ENCODE measurements around the gene MTM1. TPM values are rescaled to one million over a fixed set of nuclear protein-coding genes. Genes with fewer than 3 reads are reported as not detected.

Gene MTM1
- total RNA-seq, 1 donor from 2014 or later = 18.2 TPM

GRCh38 chrX:150594584-150594983 lies 26.2 kb downstream of the MTM1 start:
- no peak for DNase-seq
- H3K27me3 Mint-ChIP-seq = no peaks in the 10 kb centered on the region
- no peak overlapping the region for H3K27ac Mint-ChIP-seq
- H3K4me3 Mint-ChIP-seq = no peak overlapping the region
- peaks cover 4% of the 10 kb centered on the region for H3K4me1 Mint-ChIP-seq
- H3K36me3 Mint-ChIP-seq (ENCODE audit: low read depth) = peaks cover 18% of the 10 kb centered on the region
- H3K9me3 Mint-ChIP-seq = no peaks in the 10 kb centered on the region
- intact Hi-C loops (cut with micrococcal nuclease) = no loop called here

GRCh38 chrX:150599226-150599625 lies 30.8 kb downstream of the MTM1 start:
- Mint-ChIP-seq H3K27me3 (no peaks in the 10 kb centered on the region), H3K4me3 (no peak overlapping the region), H3K36me3 (ENCODE audit: low read depth) (peaks cover 40% of the 10 kb centered on the region), H3K9me3 (no peaks in the 10 kb centered on the region), H3K4me1 (peaks cover 11% of the 10 kb centered on the region), H3K27ac (no peak overlapping the region)
- intact Hi-C loops (cut with micrococcal nuclease) = no loop called here
- no peak for DNase-seq

GRCh38 chrX:150602296-150602695 lies 33.9 kb downstream of the MTM1 start:
- Mint-ChIP-seq H3K36me3 (ENCODE audit: low read depth) (peaks cover 45% of the 10 kb centered on the region), H3K4me3 (no peak overlapping the region), H3K27ac (no peak overlapping the region), H3K4me1 (peaks cover 10% of the 10 kb centered on the region), H3K9me3 (no peaks in the 10 kb centered on the region), H3K27me3 (no peaks in the 10 kb centered on the region)
- intact Hi-C loops (cut with micrococcal nuclease) = no loop called here
- no peak for DNase-seq

- peaks cover 49% of the 10 kb centered on the region for H3K36me3 Mint-ChIP-seq (ENCODE audit: low read depth)
- peaks cover 10% of the 10 kb centered on the region for H3K4me1 Mint-ChIP-seq
- H3K27me3 Mint-ChIP-seq = no peaks in the 10 kb centered on the region
- intact Hi-C loops (cut with micrococcal nuclease) = no loop called here
- no peak overlapping the region for H3K4me3 Mint-ChIP-seq
- H3K27ac Mint-ChIP-seq = no peak overlapping the region
- no peak for DNase-seq
- H3K9me3 Mint-ChIP-seq = no peaks in the 10 kb centered on the region
Observed at GRCh38 chrX:150602743-150603142, 34.3 kb downstream of the MTM1 start.

GRCh38 chrX:150605603-150606002 lies 37.2 kb downstream of the MTM1 start:
- Mint-ChIP-seq H3K4me1 (peaks cover 12% of the 10 kb centered on the region), H3K9me3 (no peaks in the 10 kb centered on the region), H3K4me3 (no peak overlapping the region), H3K27me3 (no peaks in the 10 kb centered on the region), H3K27ac (no peak overlapping the region), H3K36me3 (ENCODE audit: low read depth) (peaks cover 41% of the 10 kb centered on the region)
- DNase-seq = no peak
- intact Hi-C loops (cut with micrococcal nuclease) = no loop called here

GRCh38 chrX:150607201-150607600 lies 38.8 kb downstream of the MTM1 start:
- Mint-ChIP-seq H3K27ac (no peak overlapping the region), H3K36me3 (ENCODE audit: low read depth) (peaks cover 34% of the 10 kb centered on the region)

GRCh38 chrX:150610043-150610442 lies 41.6 kb downstream of the MTM1 start:
- Mint-ChIP-seq H3K27ac (peak overlapping the region; percentile 16), H3K27me3 (no peaks in the 10 kb centered on the region), H3K4me3 (no peak overlapping the region), H3K4me1 (peaks cover 2% of the 10 kb centered on the region), H3K9me3 (no peaks in the 10 kb centered on the region), H3K36me3 (ENCODE audit: low read depth) (peaks cover 28% of the 10 kb centered on the region)
- intact Hi-C loops (cut with micrococcal nuclease) = no loop called here
- DNase-seq = no peak

More at GRCh38 chrX:150607201-150607600, 38.8 kb downstream of the MTM1 start:
- Mint-ChIP-seq H3K9me3 (no peaks in the 10 kb centered on the region), H3K4me1 (peaks cover 7% of the 10 kb centered on the region), H3K4me3 (no peak overlapping the region), H3K27me3 (no peaks in the 10 kb centered on the region)
- intact Hi-C loops (cut with micrococcal nuclease) = no loop called here
- DNase-seq = no peak

- Mint-ChIP-seq H3K27me3 (no peaks in the 10 kb centered on the region), H3K4me1 (peaks cover 2% of the 10 kb centered on the region), H3K27ac (no peak overlapping the region), H3K9me3 (no peaks in the 10 kb centered on the region), H3K36me3 (ENCODE audit: low read depth) (peaks cover 30% of the 10 kb centered on the region), H3K4me3 (no peak overlapping the region)
- no peak for DNase-seq
- intact Hi-C loops (cut with micrococcal nuclease) = no loop called here
Observed at GRCh38 chrX:150610446-150610845, 42.0 kb downstream of the MTM1 start.

- no peak for DNase-seq
- Mint-ChIP-seq H3K27ac (no peak overlapping the region), H3K27me3 (no peaks in the 10 kb centered on the region), H3K4me1 (no peaks in the 10 kb centered on the region), H3K36me3 (ENCODE audit: low read depth) (peaks cover 34% of the 10 kb centered on the region), H3K4me3 (no peak overlapping the region), H3K9me3 (no peaks in the 10 kb centered on the region)
- intact Hi-C loops (cut with micrococcal nuclease) = no loop called here
Observed at GRCh38 chrX:150615356-150615755, 46.9 kb downstream of the MTM1 start.

GRCh38 chrX:150616179-150616862 lies 47.9 kb downstream of the MTM1 start:
- peaks cover 40% of the 10 kb centered on the region for H3K36me3 Mint-ChIP-seq (ENCODE audit: low read depth)
- H3K27me3 Mint-ChIP-seq = no peaks in the 10 kb centered on the region
- no peak for DNase-seq
- peaks cover 2% of the 10 kb centered on the region for H3K4me1 Mint-ChIP-seq
- H3K27ac Mint-ChIP-seq = no peak overlapping the region
- H3K4me3 Mint-ChIP-seq = no peak overlapping the region
- H3K9me3 Mint-ChIP-seq = no peaks in the 10 kb centered on the region
- intact Hi-C loops (cut with micrococcal nuclease) = no loop called here

- intact Hi-C loops (cut with micrococcal nuclease) = no loop called here
- DNase-seq = no peak
- peaks cover 42% of the 10 kb centered on the region for H3K36me3 Mint-ChIP-seq (ENCODE audit: low read depth)
- peaks cover 6% of the 10 kb centered on the region for H3K4me1 Mint-ChIP-seq
- H3K9me3 Mint-ChIP-seq = no peaks in the 10 kb centered on the region
- H3K27ac Mint-ChIP-seq = no peak overlapping the region
- H3K4me3 Mint-ChIP-seq = no peak overlapping the region
- no peaks in the 10 kb centered on the region for H3K27me3 Mint-ChIP-seq
Observed at GRCh38 chrX:150616863-150617198, 48.4 kb downstream of the MTM1 start.

- no peaks in the 10 kb centered on the region for H3K27me3 Mint-ChIP-seq
- H3K4me3 Mint-ChIP-seq = no peak overlapping the region
- H3K9me3 Mint-ChIP-seq = no peaks in the 10 kb centered on the region
- no peak overlapping the region for H3K27ac Mint-ChIP-seq
- no peak for DNase-seq
- intact Hi-C loops (cut with micrococcal nuclease) = no loop called here
- H3K36me3 Mint-ChIP-seq (ENCODE audit: low read depth) = peaks cover 36% of the 10 kb centered on the region
- H3K4me1 Mint-ChIP-seq = peaks cover 8% of the 10 kb centered on the region
Observed at GRCh38 chrX:150621652-150622051, 53.2 kb downstream of the MTM1 start.

GRCh38 chrX:150623583-150623982 lies 55.2 kb downstream of the MTM1 start:
- no peak overlapping the region for H3K4me3 Mint-ChIP-seq
- H3K4me1 Mint-ChIP-seq = peaks cover 11% of the 10 kb centered on the region
- H3K36me3 Mint-ChIP-seq (ENCODE audit: low read depth) = peaks cover 42% of the 10 kb centered on the region
- H3K27ac Mint-ChIP-seq = no peak overlapping the region
- DNase-seq = no peak
- no peaks in the 10 kb centered on the region for H3K9me3 Mint-ChIP-seq
- no peaks in the 10 kb centered on the region for H3K27me3 Mint-ChIP-seq
- intact Hi-C loops (cut with micrococcal nuclease) = no loop called here

- no peak for DNase-seq
- H3K36me3 Mint-ChIP-seq (ENCODE audit: low read depth) = peaks cover 42% of the 10 kb centered on the region
- peaks cover 11% of the 10 kb centered on the region for H3K4me1 Mint-ChIP-seq
- H3K27ac Mint-ChIP-seq = no peak overlapping the region
- no peak overlapping the region for H3K4me3 Mint-ChIP-seq
- intact Hi-C loops (cut with micrococcal nuclease) = no loop called here
- no peaks in the 10 kb centered on the region for H3K27me3 Mint-ChIP-seq
- H3K9me3 Mint-ChIP-seq = no peaks in the 10 kb centered on the region
Observed at GRCh38 chrX:150625097-150625496, 56.7 kb downstream of the MTM1 start.

- no peaks in the 10 kb centered on the region for H3K27me3 Mint-ChIP-seq
- peak; percentile 54 for DNase-seq
- H3K9me3 Mint-ChIP-seq = no peaks in the 10 kb centered on the region
- H3K4me3 Mint-ChIP-seq = no peak overlapping the region
- H3K27ac Mint-ChIP-seq = peak overlapping the region; percentile 58
- intact Hi-C loops (cut with micrococcal nuclease) = no loop called here
- H3K4me1 Mint-ChIP-seq = peaks cover 13% of the 10 kb centered on the region
- H3K36me3 Mint-ChIP-seq (ENCODE audit: low read depth) = peaks cover 42% of the 10 kb centered on the region
Observed at GRCh38 chrX:150625875-150626274, 57.5 kb downstream of the MTM1 start.

Data from activated CD4-positive, alpha-beta T cell treated with anti-CD3 and anti-CD28 coated beads, Interleukin-2, amount 10 ng/mL, durations not matched to agents 24 days and 14 days (primary cell).